ENCODE data around the gene ABCB11.

The ABCB11 gene

GRCh38 chr2:168926621-168927386 lies 104.3 kb downstream of the ABCB11 start:
- H3K4me3 ChIP-seq (ENCODE audit: low read depth, low read length): no peak overlapping the region
- H3K27me3 ChIP-seq (replicated peaks): no peaks in the 10 kb centered on the region
- H3K27ac ChIP-seq: no peak overlapping the region
- TF ChIP-seq, protein P1, sequence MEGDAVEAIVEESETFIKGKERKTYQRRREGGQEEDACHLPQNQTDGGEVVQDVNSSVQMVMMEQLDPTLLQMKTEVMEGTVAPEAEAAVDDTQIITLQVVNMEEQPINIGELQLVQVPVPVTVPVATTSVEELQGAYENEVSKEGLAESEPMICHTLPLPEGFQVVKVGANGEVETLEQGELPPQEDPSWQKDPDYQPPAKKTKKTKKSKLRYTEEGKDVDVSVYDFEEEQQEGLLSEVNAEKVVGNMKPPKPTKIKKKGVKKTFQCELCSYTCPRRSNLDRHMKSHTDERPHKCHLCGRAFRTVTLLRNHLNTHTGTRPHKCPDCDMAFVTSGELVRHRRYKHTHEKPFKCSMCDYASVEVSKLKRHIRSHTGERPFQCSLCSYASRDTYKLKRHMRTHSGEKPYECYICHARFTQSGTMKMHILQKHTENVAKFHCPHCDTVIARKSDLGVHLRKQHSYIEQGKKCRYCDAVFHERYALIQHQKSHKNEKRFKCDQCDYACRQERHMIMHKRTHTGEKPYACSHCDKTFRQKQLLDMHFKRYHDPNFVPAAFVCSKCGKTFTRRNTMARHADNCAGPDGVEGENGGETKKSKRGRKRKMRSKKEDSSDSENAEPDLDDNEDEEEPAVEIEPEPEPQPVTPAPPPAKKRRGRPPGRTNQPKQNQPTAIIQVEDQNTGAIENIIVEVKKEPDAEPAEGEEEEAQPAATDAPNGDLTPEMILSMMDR (IDR thresholded peaks at IDR 0.05; ENCODE audit: low read depth, low read length, missing control alignments): no peak
- H3K36me3 ChIP-seq (replicated peaks): no peaks in the 10 kb centered on the region
- no peak for DNase-seq
- in situ Hi-C loops (cut with HindIII; ENCODE audit: low pct_ligation_motif_present, low sequenced_read_pairs): no loop called here

GRCh38 chr2:168920504-168921157 lies 110.5 kb downstream of the ABCB11 start:
- TF ChIP-seq, protein P1 (IDR thresholded peaks at IDR 0.05; ENCODE audit: low read depth, low read length, missing control alignments): peak; percentile 35
- in situ Hi-C loops (cut with HindIII; ENCODE audit: low pct_ligation_motif_present, low sequenced_read_pairs): no loop called here
- Histone ChIP-seq H3K4me3 (ENCODE audit: low read depth, low read length) (no peak overlapping the region), H3K27me3 (replicated peaks) (no peaks in the 10 kb centered on the region), H3K36me3 (replicated peaks) (no peaks in the 10 kb centered on the region), H3K27ac (no peak overlapping the region)
- no peak for DNase-seq

DNA sequence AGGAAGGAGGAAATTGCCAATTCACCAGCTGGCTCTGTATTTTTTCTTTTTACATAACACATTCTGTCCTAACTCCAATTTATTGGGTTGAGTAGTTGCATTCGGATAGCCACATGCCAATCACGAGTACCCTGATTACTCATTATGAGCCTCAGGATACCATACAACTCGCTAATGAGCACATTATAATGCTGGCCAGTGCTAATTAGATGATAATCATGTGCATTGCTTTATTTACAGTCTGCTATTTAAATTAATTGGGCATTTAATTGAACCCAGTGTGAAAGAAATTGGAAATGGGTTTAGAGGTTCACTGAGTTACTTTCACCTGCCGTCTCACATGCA lies 114.8 kb downstream of the ABCB11 start:
- Histone ChIP-seq H3K27ac (no peak overlapping the region), H3K27me3 (replicated peaks) (peaks cover 7% of the 10 kb centered on the region), H3K4me3 (ENCODE audit: low read depth, low read length) (no peak overlapping the region), H3K36me3 (replicated peaks) (no peaks in the 10 kb centered on the region)
- no peak for DNase-seq
- in situ Hi-C loops (cut with HindIII; ENCODE audit: low pct_ligation_motif_present, low sequenced_read_pairs): no loop called here
- TF ChIP-seq, protein P1 (IDR thresholded peaks at IDR 0.05; ENCODE audit: low read depth, low read length, missing control alignments): no peak

- no peak for DNase-seq
- TF ChIP-seq, protein P1 (IDR thresholded peaks at IDR 0.05; ENCODE audit: low read depth, low read length, missing control alignments): no peak
- H3K36me3 ChIP-seq (replicated peaks): no peaks in the 10 kb centered on the region
- H3K27me3 ChIP-seq (replicated peaks): peaks cover 7% of the 10 kb centered on the region
- in situ Hi-C loops (cut with HindIII; ENCODE audit: low pct_ligation_motif_present, low sequenced_read_pairs): no loop called here
- H3K4me3 ChIP-seq (ENCODE audit: low read depth, low read length): no peak overlapping the region
- H3K27ac ChIP-seq: no peak overlapping the region
Measured at GRCh38 chr2:168915441-168916330, 115.4 kb downstream of the ABCB11 start.

- Histone ChIP-seq H3K27ac (no peak overlapping the region), H3K36me3 (replicated peaks) (no peaks in the 10 kb centered on the region), H3K27me3 (replicated peaks) (peaks cover 9% of the 10 kb centered on the region), H3K4me3 (ENCODE audit: low read depth, low read length) (no peak overlapping the region)
- in situ Hi-C loops (cut with HindIII; ENCODE audit: low pct_ligation_motif_present, low sequenced_read_pairs): no loop called here
- DNase-seq: no peak
- TF ChIP-seq, protein P1 (IDR thresholded peaks at IDR 0.05; ENCODE audit: low read depth, low read length, missing control alignments): no peak
Measured at GRCh38 chr2:168913495-168913894, 117.6 kb downstream of the ABCB11 start.

All from brain microvascular endothelial cell (primary cell).